SK-MEL-5 (cell line): ENCODE data around the gene PLCB4. TPM values are rescaled to one million over a fixed set of nuclear protein-coding genes. Genes with fewer than 3 reads are reported as not detected.
"Not testable (repeated sequence)": the region's sequence is repeated elsewhere in the genome, so short reads cannot be mapped to it uniquely, and the experiment has no call there.

ENCODE experiments used
- DNase-seq: peaks from one replicate; pipeline ENCODE4 v3.0.0-alpha.2; 2016; ENCODE audit warnings: low read depth, low spot score
- in situ Hi-C: cut with HindIII; loops from 2 replicates; pipeline ENCODE4 v1.10.0; 2016; ENCODE audit warnings: low sequenced_read_pairs, high pct_unique_total_duplicates, low pct_unique_long_range_greater_than_20kb
- total RNA-seq: library from RNA; depleted of rRNA; stranded (reverse); fragments of >200 nt; shearing (Covaris generic); gene quantifications from 2 replicates; pipeline ENCODE4 v1.2.3, GENCODE V29; 2014

Gene PLCB4
- total RNA-seq, 1 experiment from 2014 or later, result 15.8 TPM

- DNase-seq, result no peak
- in situ Hi-C loops, result no loop called here
Observed at GRCh38 chr20:9148291-9148690, 79.4 kb downstream of the PLCB4 start.

- no peak for DNase-seq
Observed at GRCh38 chr20:9149087-9149486, 80.2 kb downstream of the PLCB4 start.

GRCh38 chr20:9149796-9150195, 80.9 kb downstream of the PLCB4 start:
- in situ Hi-C loops, result no loop called here
- no peak for DNase-seq

More at GRCh38 chr20:9149087-9149486, 80.2 kb downstream of the PLCB4 start:
- in situ Hi-C loops, result no loop called here

DNA sequence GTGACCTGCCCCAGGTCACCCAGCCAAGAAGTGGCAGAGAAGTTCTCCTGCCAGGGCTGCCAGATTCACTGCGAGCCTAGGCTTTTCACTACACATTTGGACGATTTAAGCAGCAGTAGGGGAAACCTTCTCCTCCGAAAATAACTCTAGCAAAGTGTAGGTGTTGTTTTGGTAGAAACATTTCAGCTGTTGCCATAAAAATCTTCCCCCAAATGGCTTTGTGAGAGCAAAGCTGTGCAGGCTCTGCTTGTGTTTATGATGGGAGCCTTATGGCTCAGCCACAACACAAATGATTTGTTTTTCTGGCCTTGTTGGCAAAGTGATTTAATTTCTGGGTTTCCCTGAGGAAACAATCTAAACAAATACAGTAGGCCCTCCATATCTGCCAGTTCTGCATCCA, 81.8 kb downstream of the PLCB4 start:
- no peak for DNase-seq
- in situ Hi-C loops, result no loop called here

GRCh38 chr20:9152139-9152538, 83.3 kb downstream of the PLCB4 start:
- DNase-seq, in situ Hi-C loops: not testable (repeated sequence)

DNA sequence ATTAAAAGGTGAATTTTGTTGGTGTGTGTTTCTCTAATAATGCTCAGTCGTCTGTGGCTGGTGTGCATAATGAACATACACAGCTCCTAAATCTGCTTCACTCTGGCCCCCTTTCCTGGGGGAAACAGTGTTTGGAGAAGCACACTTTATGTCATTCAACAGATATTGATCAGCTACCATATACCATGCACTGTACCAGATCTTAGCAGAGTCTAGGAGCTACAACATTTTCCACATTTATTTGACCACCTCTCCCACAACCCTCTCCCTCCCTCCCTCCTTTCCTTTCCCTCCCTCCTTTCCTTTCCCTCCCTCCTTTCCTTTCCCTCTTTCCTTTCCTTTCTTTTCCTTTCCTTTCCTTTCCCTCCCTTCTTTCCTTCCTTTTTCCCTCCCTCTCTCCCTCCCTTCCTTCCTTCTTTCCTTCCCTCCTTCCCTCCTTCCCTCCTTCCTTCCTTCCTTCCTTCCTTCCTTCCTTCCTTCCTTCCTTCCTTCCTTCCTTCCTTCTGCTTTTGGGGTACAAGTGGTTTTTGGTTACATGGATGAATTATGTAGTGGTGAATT, 85.7 kb downstream of the PLCB4 start:
- in situ Hi-C loops, result no loop called here
- no peak for DNase-seq

- no peak for DNase-seq
- in situ Hi-C loops, result no loop called here
Observed at GRCh38 chr20:9156529-9157280, 87.8 kb downstream of the PLCB4 start.

- no peak for DNase-seq
- in situ Hi-C loops, result no loop called here
Observed at GRCh38 chr20:9160331-9160730, 91.4 kb downstream of the PLCB4 start.

DNA sequence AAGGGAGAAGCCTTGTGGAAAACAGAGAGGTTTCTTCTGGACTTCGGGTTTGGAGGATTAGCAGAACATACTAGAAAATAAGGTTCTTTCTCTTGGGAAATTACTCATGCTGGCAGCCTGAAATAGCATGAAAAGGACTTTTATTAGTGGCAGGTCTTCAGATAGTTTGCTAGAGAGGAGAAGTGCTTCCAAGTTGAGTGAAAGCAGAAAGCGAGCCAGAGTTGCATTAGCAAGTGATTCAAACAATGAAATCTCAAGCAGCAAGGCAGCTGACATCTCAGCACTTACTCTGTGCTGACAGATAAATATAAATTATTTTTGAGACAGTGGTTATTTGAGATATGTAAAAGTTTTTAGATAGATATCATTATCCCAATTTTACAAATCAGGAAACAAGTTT, 91.9 kb downstream of the PLCB4 start:
- in situ Hi-C loops, result no loop called here
- DNase-seq, result peak; percentile 25

DNA sequence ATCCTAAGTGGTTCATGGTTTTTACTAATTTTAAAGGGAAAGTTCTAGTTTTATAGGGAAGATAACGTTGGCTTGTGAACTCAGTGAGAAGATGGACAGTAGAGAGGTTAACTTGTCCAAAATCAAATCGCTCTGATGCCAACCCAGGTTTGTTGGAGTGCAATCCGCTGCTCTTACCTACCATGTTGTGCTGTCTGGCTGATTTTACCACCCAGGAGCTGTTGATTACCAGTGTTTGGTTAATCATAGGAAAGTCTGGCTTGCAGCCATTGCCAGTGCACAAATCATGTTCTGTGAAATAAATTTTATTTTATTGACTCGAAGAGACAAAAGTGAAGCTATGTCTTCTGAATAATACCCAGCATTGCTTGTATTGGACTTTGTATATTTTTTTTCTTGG, 92.4 kb downstream of the PLCB4 start:
- in situ Hi-C loops, result no loop called here
- no peak for DNase-seq

DNA sequence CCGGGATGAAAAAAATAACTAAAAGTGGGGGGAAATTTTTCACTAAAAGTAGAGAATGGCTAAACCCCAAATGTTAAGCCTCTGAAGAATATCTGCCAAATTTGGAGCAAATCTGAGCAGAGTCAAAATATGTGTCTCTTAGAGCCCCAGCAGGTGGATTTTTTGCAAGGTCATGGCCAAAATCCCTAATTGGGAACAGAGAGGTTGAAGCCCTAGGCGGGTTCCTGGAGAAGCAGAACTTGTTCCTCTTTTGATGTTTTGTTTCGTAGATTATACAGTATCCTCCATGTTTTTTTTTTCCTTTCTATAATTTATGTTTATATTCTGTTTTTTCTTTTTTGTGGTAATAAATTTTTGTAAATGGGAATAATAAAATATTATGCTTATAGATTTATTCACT, 94.4 kb downstream of the PLCB4 start:
- in situ Hi-C loops, result no loop called here
- no peak for DNase-seq

DNA sequence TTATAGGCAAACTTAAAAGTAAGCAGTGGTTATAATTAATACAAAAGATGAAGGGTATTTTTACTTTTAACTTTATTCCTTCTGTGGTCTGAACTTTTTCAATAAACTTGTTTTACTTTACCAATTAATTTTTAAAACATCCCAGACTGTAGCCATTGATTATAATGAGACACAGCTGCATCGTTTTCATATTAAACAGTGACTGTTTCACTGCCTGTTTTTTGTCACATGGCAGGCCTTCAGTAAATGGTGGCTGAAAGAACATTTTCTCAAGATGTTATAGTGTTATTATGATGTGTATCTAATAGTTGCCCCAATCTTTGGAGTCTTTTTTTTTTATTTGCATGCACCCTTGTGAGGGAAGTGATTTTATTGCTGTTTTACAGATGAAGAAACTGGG, 95.1 kb downstream of the PLCB4 start:
- DNase-seq, result no peak
- in situ Hi-C loops, result no loop called here

- in situ Hi-C loops, result no loop called here
Observed at GRCh38 chr20:9165261-9165660, 96.4 kb downstream of the PLCB4 start.

GRCh38 chr20:9166153-9166780, 97.4 kb downstream of the PLCB4 start:
- DNase-seq, result no peak
- in situ Hi-C loops, result no loop called here

More at GRCh38 chr20:9165261-9165660, 96.4 kb downstream of the PLCB4 start:
- no peak for DNase-seq

- in situ Hi-C loops, result no loop called here
- DNase-seq, result no peak
Observed at GRCh38 chr20:9169409-9169808, 100.5 kb downstream of the PLCB4 start.

DNA sequence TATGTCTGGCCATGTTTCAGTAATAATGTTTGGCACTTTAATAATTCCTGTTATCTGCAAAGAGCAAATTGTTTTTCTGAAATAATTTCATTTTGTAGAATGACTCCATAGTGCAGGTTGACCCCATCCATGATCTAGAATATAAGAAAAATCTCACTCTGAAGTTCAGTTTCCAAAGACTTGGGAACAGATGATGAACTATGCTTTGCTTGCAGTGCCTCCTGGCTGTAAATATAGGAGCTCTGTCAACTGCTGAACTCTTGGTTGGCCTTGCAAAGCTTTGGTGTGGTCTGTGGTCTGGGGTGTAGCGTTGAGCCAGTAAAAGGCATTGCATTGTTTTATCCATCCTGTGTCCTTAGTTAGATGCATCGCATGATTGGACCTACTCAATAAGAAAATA, 104.0 kb downstream of the PLCB4 start:
- peak; percentile 96 for DNase-seq
- in situ Hi-C loops, result loop anchor here (10.0 kb wide), 2 partner anchors 222 to 398 kb away; no protein-coding TSS in a partner anchor

GRCh38 chr20:9177278-9177677, 108.4 kb downstream of the PLCB4 start:
- in situ Hi-C loops, result loop anchor here (10.0 kb wide), 2 partner anchors 218 to 402 kb away; no protein-coding TSS in a partner anchor

DNA sequence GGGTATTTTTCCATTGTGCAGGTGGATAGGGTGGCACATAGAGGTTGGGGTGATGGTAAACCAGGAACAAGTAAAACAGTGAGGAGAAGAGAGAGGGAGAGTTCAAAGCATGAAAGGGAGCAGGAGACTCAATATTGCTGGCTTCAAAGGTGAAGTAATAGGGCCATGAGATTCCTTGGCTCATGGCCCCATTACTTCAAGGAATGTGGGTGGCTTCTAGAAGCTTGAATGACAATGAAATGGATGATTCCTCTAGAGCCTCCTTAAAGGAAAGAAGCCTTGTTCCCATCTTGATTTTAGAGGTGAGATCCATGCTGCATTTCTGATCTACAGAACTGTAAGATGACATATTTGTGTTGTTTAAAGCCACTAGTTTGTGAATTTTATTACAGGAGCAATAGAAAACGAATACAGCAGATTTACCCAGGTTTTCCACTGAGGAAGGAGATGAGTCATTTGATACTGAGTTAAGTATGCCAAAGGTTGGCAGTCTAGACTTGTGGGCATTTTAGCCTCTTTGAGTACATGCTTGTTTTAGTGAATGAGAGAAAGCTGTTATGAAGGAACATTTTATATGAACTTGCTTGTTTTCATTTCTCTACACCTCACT, 110.4 kb downstream of the PLCB4 start:
- no peak for DNase-seq
- in situ Hi-C loops, result loop anchor here (10.0 kb wide), 2 partner anchors 216 to 404 kb away; no protein-coding TSS in a partner anchor

More at GRCh38 chr20:9177278-9177677, 108.4 kb downstream of the PLCB4 start:
- no peak for DNase-seq
